Activated CD8-positive, alpha-beta memory T cell treated with anti-CD3 and anti-CD28 coated beads for 4 hours (primary cell): ENCODE results near the gene ATP8B3.
"Not testable (repeated sequence)": the region's sequence is repeated elsewhere in the genome, so short reads cannot be mapped to it uniquely, and the experiment has no call there.

Source experiments
- DNase-seq, 2 donors: peaks; one replicate each; pipeline ENCODE4 v3.0.0-alpha.2; 2020; ENCODE audit warnings: low read depth in 2 of 2

Gene ATP8B3

DNA sequence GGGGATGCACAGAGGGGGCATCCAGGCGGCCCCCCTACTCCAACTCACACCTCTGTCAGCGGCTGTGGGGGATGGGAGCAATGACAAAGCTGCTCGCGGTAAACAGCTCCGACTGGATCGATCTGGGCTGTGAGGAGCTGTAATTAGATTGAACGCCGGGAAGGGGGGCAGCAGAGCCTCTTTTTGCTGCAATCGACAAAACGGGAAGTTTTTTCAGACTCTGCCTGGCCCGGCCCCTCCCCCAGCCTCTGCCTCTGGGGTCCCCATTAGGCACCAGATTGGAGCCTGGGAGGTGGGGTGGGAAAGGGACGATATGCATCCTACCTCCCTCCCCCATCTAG, 42.5 kb downstream of the ATP8B3 start:
- DNase-seq = no peak

DNA sequence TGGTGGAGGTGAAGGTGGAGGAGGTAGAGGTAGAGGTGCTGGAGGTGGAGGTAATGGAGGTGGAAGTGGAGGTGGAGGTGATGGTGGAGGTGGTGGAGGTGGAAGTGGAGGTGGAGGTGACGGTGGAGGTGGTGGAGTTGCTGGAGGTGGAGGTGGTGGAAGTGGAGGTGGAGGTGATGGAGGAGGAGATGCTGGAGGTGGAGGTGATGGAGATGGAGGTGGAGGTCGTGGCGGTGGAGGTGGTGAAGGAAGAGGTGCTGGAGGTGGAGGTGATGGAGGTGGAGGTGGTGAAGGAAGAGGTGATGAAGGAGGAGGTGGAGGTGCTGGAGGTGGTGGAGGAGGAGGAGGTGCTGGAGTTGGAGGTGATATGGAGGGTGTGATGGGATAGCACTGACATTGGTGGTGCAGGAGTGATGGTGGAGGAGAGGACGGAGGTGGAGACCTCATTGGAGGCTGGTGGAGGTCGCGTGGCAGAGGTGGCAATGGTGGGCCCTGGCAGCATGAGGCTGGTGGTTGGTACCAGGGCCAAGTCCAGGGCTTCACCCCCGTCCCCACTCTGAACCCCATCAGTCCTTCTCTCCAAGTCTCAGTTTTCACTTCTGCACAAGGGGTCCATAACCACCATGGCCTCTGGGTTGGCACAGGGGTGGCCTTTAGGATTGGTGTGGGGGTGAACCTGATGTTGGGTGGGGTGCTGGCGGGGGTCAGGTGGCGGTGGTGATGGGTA, 43.0 kb downstream of the ATP8B3 start:
- no peak for DNase-seq

- DNase-seq = no peak
These were observed 43.8 kb downstream of the ATP8B3 start for GRCh38 chr19:1768248-1768647.

DNA sequence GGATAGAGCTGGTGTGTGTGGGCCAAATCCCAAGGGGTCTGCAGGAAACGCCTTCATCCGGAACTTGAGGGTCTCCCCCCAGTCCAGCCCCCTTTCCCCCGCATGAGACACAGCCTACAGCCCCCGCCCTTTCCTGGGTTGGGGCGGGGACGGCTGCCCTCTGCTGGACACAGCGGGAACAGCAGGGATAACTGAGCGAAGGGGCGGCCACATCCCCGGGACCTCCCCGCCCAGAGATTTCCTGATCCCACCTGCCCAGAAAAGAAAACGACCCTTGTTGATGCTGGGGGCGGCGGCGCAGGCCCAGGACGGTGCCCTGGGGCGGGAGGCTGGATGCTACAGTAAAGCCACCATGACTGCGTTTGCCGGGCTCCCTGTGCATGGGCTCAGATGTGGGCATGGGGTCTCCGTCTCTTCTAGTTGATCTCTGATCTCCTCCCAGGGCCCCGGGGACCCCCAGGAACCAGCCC, 44.6 kb downstream of the ATP8B3 start:
- DNase-seq = peak; percentile 18 to 33

DNA sequence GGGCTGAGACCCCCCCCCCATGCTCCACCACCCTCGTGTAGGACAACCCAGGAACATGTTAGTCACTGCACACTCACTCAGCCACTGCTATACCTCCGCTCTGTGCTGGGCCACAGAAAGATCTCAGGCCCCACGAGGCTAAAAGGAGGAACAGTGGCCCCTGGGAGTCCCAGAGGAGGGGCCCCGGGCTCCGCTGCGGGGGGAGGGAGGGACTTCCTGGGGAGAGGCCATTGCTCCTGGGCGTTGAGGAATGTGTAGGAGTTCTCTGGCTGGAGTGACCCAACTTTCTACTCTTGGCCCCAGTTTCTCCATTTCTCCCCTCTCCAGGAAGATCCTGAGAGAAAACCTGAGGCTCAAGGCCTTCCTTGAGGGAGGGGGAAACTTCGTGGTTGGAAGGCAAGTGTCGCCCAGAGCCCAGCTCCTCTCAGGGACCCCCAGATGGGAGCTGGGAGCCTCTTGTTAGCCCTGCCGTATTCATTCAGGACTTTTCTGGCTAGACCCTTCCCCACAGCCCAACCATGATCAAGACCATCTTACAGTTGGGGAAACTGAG, 45.2 kb downstream of the ATP8B3 start:
- no peak for DNase-seq

GRCh38 chr19:1765904-1766799, 45.9 kb downstream of the ATP8B3 start:
- no peak for DNase-seq

DNA sequence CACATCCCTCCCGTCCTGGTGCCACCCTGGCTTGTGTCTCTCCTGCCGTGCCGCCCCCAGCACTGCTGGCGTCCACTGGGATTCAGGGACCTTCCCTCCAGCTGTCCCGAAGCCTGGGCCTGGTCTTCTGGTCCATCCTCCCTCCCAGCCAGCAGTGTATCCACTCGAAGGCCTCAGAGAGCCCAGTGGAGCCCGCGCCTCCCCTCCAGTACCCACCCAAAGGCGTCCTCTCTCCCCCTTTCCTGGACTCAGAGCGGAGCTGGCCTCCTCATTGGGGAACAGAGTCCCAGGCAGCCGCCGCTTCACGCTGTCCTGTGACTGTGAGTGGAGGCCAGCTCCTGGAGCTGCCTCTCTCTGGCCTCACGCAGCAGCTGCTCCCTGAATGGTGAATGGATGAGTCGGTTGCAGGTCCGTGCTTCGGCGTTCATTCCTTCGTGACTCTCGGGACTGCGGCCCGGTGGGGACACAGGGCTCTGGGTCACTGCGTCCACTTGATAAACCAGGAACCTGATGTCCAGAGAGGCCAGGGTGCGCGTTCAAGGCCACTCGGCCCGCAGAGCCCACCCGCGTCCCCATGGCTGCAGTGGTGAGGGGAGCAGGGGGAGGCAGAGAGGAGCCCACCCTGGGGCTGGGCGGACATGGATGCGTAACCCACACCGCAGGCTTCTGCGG, 46.7 kb downstream of the ATP8B3 start:
- no peak for DNase-seq

DNA sequence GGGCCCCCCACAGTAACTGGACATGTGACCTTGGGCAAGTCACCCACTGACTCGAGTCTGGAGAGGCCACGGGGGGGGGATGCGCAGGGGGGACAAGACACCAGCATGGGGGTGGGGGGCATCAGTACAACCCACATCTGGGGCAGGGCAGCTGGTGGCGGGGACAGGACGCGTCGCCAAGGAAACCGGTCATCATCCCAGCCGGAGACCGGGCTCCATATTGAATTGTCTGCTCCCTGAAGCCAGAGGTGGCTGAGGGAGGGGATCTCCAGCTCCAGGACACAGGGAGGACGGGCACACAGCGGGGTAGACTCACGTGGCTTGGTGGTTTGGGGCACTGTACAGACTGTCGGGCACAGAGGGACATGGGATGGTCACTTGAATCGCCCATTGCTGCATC, 47.3 kb downstream of the ATP8B3 start:
- no peak for DNase-seq

GRCh38 chr19:1763648-1764639, 48.1 kb downstream of the ATP8B3 start:
- no peak for DNase-seq

DNA sequence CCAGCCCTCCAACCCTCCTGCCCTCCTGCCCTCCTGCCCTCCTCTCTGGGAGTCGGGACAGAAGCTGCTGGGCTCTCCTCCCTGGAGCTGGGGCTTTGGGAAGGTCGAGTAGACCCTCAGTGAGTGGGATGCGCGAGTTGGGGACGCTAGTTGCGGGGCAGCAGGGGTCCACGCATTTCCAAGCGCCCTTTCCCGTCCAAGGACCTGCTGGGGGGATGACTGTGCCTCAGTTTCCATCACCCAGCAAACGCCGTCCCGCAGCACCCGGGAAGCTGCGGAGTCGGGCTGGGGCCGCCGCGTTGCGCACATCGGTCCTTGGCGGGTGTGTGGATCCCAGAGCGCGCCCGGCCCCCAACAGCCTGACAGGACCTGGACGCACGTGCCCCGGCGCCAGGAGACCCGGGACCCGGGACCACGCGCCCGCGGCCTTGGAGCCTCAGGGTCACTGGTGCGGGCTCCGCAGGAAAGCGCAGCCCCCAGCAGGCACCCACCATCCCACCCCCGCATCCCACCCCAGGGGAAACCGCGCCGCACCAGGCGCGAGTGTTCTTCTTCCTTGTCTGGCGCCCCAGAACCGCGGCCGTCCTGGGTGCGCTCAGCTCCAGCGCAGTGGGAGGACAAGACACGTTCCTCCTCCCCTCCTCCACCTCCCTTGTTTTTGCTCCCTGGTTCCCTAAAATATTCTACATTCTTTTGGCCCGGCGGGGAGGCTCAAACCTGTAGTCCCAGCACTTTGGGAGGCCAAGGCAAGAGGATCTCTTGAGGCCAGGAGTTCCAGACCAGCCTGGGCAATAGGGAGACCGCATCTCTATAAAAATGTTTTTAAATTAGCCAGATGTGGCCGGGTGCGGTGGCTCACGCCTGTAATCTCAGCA, 49.6 kb downstream of the ATP8B3 start:
- no peak for DNase-seq

GRCh38 chr19:1761528-1762242, 50.4 kb downstream of the ATP8B3 start:
- DNase-seq = no peak

- DNase-seq = not testable (repeated sequence)
These were observed 51.1 kb downstream of the ATP8B3 start for GRCh38 chr19:1760786-1761527.

DNA sequence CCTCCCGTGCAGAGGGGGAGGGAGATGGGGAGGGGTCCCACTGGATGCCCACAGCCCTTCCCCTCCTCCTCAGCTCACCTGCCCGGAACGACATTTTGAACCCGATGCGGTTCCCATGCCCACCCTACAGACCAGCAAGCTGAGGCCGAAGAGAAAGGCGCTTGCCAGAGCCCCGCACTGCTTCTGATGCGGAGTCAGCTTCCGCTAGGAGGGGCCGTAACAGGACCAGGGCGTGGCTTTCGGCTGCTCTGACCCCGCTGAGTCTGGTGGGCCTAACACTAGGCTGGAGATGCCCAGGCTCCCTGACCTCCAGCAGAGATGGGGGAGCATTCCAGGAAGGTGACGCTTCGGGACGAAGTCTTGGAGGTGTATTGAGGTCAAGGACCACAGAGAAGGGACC, 52.1 kb downstream of the ATP8B3 start:
- DNase-seq = no peak

DNA sequence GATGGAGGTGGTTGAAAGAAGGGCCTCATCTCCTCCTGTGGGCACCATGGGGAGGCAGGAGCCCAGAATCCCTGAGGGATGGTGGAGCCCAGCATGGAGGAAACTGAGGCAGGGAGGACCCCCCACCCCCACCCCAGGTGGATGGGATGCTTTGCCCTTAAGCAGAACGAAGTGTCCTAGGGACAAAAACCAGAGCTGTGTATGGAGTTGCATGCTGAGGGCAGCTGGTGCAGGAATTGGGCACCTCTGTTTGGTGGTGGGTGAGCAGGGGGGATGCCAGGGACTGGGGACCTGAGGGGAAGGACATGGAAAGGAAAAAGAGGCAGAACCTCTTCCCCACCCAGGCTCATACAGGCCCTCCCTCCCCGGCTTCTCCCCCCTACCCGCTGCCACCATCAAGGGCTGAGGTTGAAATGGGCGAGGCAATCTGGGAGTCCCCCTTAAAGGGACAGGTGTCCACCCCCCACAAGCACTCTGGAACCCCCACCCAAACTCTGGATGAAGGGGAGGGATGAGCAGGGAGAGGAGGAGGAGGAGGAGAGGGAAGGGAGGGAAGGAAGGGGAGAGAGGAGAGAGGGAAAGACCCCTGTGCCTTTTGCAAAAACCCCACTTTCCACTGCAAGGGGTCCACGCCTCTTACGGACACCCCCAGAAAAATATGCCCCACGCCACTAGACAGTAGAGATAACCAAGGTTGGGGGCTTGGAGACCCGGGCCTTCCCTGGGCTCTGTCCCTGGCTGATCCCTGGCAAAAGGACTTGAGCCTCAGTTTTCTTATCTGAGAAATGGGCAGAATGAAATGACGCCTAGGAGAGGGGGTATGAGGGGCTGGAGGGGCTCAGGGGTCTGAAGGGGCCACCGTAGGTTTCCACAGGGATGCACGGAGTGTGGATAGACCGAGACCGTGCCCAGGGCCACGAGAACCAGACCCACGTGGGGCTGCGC, 52.8 kb downstream of the ATP8B3 start:
- DNase-seq = no peak

DNA sequence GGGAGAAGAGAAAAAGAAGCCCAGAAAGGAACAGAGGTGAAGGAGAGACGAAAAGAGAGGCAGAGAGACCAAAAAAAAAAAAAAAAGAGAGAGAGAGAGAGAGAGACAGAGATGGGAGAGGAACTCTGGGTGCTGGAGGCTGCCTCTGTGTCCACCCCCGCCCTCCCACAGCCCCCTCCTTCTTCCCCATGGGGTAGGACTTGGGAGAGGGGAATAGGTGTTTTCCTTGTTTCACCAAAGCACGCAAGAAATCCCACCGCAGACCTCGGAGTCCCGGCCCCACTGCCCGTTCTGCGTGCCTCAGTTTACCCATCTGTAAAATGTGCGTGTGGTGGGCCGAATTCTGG, 53.9 kb downstream of the ATP8B3 start:
- DNase-seq = no peak

GRCh38 chr19:1757468-1758230, 54.4 kb downstream of the ATP8B3 start:
- DNase-seq = no peak
